Measurements from ENCODE around the gene NELFA.
A peak's percentile ranks its signal among the peaks of the same experiment; 100 is the strongest.

NELFA gene

GRCh38 chr4:2008921-2009650 lies at the start of gene NELFA:
Gene NELFA, minus strand, starts transcription at chr4:2008974. Its CDS starts 15 bp downstream, at chr4:2008959.
- no peak for FAIRE-seq

GRCh38 chr4:2057382-2058065 lies 48.8 kb upstream of the NELFA start:
- FAIRE-seq (no peak), DNase-seq (ENCODE audit: low spot score) (no peak)

More at GRCh38 chr4:2008921-2009650, at the start of gene NELFA:
- DNase-seq (ENCODE audit: low spot score): peak; percentile 91

GRCh38 chr4:2054217-2054616 lies 45.4 kb upstream of the NELFA start:
- DNase-seq (ENCODE audit: low spot score) (no peak), FAIRE-seq (no peak)

- DNase-seq (ENCODE audit: low spot score): no peak
- no peak for FAIRE-seq
Observed at GRCh38 chr4:2051086-2051485, 42.3 kb upstream of the NELFA start.

- no peak for FAIRE-seq
Observed at GRCh38 chr4:2049811-2050210, 41.0 kb upstream of the NELFA start.

GRCh38 chr4:2049381-2049780 lies 40.6 kb upstream of the NELFA start:
- no peak for DNase-seq (ENCODE audit: low spot score)
- FAIRE-seq: no peak

More at GRCh38 chr4:2049811-2050210, 41.0 kb upstream of the NELFA start:
- DNase-seq (ENCODE audit: low spot score): no peak

- no peak for DNase-seq (ENCODE audit: low spot score)
Observed at GRCh38 chr4:2048831-2049230, 40.1 kb upstream of the NELFA start.

GRCh38 chr4:2047781-2048581 lies 39.2 kb upstream of the NELFA start:
- FAIRE-seq: no peak

More at GRCh38 chr4:2048831-2049230, 40.1 kb upstream of the NELFA start:
- no peak for FAIRE-seq

GRCh38 chr4:2047031-2047660 lies 38.4 kb upstream of the NELFA start:
- FAIRE-seq: no peak
- DNase-seq (ENCODE audit: low spot score): no peak

More at GRCh38 chr4:2047781-2048581, 39.2 kb upstream of the NELFA start:
- no peak for DNase-seq (ENCODE audit: low spot score)

- DNase-seq (ENCODE audit: low spot score): no peak
- FAIRE-seq: no peak
Observed at GRCh38 chr4:2046031-2046961, 37.5 kb upstream of the NELFA start.

GRCh38 chr4:2045518-2045951 lies 36.8 kb upstream of the NELFA start:
- FAIRE-seq (no peak), DNase-seq (ENCODE audit: low spot score) (no peak)

- DNase-seq (ENCODE audit: low spot score) (no peak), FAIRE-seq (no peak)
Observed at GRCh38 chr4:2044542-2045517, 36.1 kb upstream of the NELFA start.

- DNase-seq (ENCODE audit: low spot score) (no peak), FAIRE-seq (no peak)
Observed at GRCh38 chr4:2044119-2044485, 35.3 kb upstream of the NELFA start.

GRCh38 chr4:2043396-2044118 lies 34.8 kb upstream of the NELFA start:
- DNase-seq (ENCODE audit: low spot score) (no peak), FAIRE-seq (no peak)

GRCh38 chr4:2042947-2043395 lies 34.2 kb upstream of the NELFA start:
- DNase-seq (ENCODE audit: low spot score): no peak
- FAIRE-seq: no peak

- FAIRE-seq (no peak), DNase-seq (ENCODE audit: low spot score) (peak; percentile 39)
Observed at GRCh38 chr4:2042204-2042946, 33.6 kb upstream of the NELFA start.

GRCh38 chr4:2041239-2042130 lies 32.7 kb upstream of the NELFA start:
- FAIRE-seq: no peak
- peak; percentile 88 for DNase-seq (ENCODE audit: low spot score)
